ENCODE results near the gene KCNJ10. TPM values are rescaled to one million over a fixed set of nuclear protein-coding genes. Genes with fewer than 3 reads are reported as not detected.

KCNJ10 gene
- 0.04 TPM in 1 of 2 replicates, not detected in the other for total RNA-seq

GRCh38 chr1:160069460-160070231 is at the start of gene KCNJ10:
KCNJ10 (minus strand) TSS chr1:160070160; CDS start chr1:160042532, 27,628 bp downstream.
- no peak for DNase-seq (ENCODE audit: low read depth)
- no peak for TF ChIP-seq CTCF (IDR thresholded peaks at IDR 0.05; ENCODE audit: insufficient read depth, low read length, poor library complexity, severe bottlenecking)
- H3K27me3 ChIP-seq (ENCODE audit: control insufficient read depth, insufficient read depth, low read length): peaks cover 42% of the 10 kb centered on the region
- peak within 1 kb of the TSS; percentile 40 for H3K4me3 ChIP-seq (ENCODE audit: low read depth, low read length)
- no peaks in the 10 kb centered on the region for H3K36me3 ChIP-seq (ENCODE audit: control insufficient read depth, insufficient read depth, low read length)

- no peaks in the 10 kb centered on the region for H3K36me3 ChIP-seq (ENCODE audit: control insufficient read depth, insufficient read depth, low read length)
- peaks cover 31% of the 10 kb centered on the region for H3K27me3 ChIP-seq (ENCODE audit: control insufficient read depth, insufficient read depth, low read length)
- DNase-seq (ENCODE audit: low read depth): no peak
- no peak overlapping the region for H3K4me3 ChIP-seq (ENCODE audit: low read depth, low read length)
- TF ChIP-seq CTCF (IDR thresholded peaks at IDR 0.05; ENCODE audit: insufficient read depth, low read length, poor library complexity, severe bottlenecking): no peak
Measured at GRCh38 chr1:160118928-160119327, 49.0 kb upstream of the KCNJ10 start.

- no peak overlapping the region for H3K4me3 ChIP-seq (ENCODE audit: low read depth, low read length)
- peaks cover 31% of the 10 kb centered on the region for H3K27me3 ChIP-seq (ENCODE audit: control insufficient read depth, insufficient read depth, low read length)
- H3K36me3 ChIP-seq (ENCODE audit: control insufficient read depth, insufficient read depth, low read length): no peaks in the 10 kb centered on the region
- DNase-seq (ENCODE audit: low read depth): no peak
- TF ChIP-seq CTCF (IDR thresholded peaks at IDR 0.05; ENCODE audit: insufficient read depth, low read length, poor library complexity, severe bottlenecking): no peak
Measured at GRCh38 chr1:160117709-160118183, 47.8 kb upstream of the KCNJ10 start.

GRCh38 chr1:160117300-160117699 is 47.3 kb upstream of the KCNJ10 start:
- no peak for TF ChIP-seq CTCF (IDR thresholded peaks at IDR 0.05; ENCODE audit: insufficient read depth, low read length, poor library complexity, severe bottlenecking)
- DNase-seq (ENCODE audit: low read depth): no peak
- Histone ChIP-seq H3K27me3 (ENCODE audit: control insufficient read depth, insufficient read depth, low read length) (peaks cover 33% of the 10 kb centered on the region), H3K36me3 (ENCODE audit: control insufficient read depth, insufficient read depth, low read length) (no peaks in the 10 kb centered on the region), H3K4me3 (ENCODE audit: low read depth, low read length) (no peak overlapping the region)

- peaks cover 33% of the 10 kb centered on the region for H3K27me3 ChIP-seq (ENCODE audit: control insufficient read depth, insufficient read depth, low read length)
- no peak for DNase-seq (ENCODE audit: low read depth)
- TF ChIP-seq CTCF (IDR thresholded peaks at IDR 0.05; ENCODE audit: insufficient read depth, low read length, poor library complexity, severe bottlenecking): no peak
- H3K36me3 ChIP-seq (ENCODE audit: control insufficient read depth, insufficient read depth, low read length): no peaks in the 10 kb centered on the region
- H3K4me3 ChIP-seq (ENCODE audit: low read depth, low read length): no peak overlapping the region
Measured at GRCh38 chr1:160116283-160117147, 46.6 kb upstream of the KCNJ10 start.

Data from kidney epithelial cell (primary cell).